ENCODE data around the gene CLEC18C.
"Not testable (repeated sequence)": the region's sequence is repeated elsewhere in the genome, so short reads cannot be mapped to it uniquely, and the experiment has no call there.

Gene CLEC18C

DNA sequence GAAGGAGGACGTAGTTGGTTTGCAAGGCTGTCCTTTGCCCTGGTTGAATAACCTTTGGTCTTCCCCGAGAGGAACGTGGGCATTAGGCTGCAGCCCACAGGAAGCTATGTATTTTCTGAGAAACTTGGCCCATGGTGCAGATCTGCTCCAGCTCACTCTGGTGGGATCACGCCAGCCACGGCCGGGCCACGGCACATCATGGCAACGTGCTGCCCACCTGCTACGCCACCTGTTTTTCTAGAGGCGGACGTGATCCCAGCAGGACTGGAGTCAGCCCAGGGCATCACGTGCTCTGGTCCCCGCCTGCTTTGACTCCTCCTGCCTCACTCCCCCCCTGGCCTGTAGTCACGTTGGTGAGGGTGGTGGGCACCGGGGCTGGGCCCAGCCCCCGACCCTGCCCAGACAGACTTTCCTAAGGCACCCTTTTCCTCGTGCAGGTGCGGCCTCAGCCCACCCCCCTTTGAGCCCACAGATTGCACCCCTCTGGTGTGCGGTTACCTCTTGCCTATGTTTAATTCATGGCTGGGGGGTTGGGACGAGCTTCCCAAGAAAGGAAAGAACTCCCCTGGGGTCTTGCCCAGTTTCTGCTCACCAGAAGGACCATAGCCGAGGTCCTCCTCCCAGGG is at the start of gene CLEC18C:
Gene CLEC18C, plus strand, starts transcription at position 576 of the 626 bp plus-strand sequence. CDS start 492 bp downstream, outside the sequence.
- DNase-seq (ENCODE audit: low spot score): not testable (repeated sequence)

GRCh38 chr16:70123822-70124221 is 49.8 kb upstream of the CLEC18C start:
- not testable (repeated sequence) for DNase-seq (ENCODE audit: low spot score)

DNA sequence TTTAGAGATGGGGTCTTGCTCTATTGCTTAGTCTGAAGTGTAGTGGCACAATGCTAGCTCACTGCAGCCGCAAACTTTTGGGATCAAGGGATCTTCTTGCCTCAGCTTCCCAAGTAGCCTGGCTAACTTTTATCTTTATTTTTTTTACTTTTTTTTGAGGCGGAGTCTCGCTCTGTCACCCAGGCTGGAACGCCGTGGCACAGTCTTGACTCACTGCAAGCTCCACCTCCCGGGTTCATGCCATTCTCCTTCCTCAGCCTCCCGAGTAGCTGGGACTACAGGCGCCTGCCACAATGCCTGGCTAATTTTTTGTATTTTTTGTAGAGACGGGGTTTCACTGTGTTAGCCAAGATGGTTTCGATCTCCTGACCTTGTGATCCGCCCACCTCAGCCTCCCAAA is 47.4 kb upstream of the CLEC18C start:
- not testable (repeated sequence) for DNase-seq (ENCODE audit: low spot score)

DNA sequence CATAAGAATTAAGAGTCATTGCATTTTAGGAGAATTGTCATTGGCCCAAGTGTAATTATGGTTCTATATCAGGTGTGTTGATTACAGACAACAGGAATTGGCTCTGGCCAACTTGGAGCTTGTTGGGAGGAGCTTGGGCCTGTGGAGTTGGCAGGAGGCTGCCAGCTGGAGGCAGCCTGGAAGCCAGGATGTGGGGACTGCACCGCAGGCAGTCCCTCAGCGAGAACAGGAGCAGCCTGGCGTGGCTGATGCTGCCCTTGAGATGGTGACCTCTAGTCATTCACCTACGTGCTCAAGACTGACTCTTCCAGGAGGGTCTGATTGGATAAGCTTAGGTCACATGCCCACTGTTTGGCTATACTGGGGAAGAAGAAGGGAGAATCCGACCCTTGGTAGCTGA is 45.9 kb upstream of the CLEC18C start:
- not testable (repeated sequence) for DNase-seq (ENCODE audit: low spot score)

DNA sequence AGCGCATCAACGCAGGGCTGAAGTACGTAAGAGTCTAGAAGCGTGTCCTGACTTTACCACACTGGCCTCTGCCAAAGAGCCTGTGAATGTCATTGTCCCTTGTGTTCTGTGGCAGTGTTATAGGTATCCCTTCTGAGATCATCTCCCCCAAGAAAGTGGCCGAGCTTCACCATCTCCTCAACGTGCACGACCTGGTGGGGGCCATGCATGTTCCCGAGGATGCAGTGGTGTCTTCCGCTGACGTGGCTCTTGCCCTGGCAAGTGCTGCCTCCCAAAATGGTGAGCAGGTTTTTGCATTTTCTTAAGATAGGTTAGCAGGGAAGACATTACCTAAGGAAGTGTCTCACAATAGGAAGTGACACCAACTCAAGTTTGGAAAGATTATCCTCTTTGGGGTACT is 44.7 kb upstream of the CLEC18C start:
- DNase-seq (ENCODE audit: low spot score): not testable (repeated sequence)

DNA sequence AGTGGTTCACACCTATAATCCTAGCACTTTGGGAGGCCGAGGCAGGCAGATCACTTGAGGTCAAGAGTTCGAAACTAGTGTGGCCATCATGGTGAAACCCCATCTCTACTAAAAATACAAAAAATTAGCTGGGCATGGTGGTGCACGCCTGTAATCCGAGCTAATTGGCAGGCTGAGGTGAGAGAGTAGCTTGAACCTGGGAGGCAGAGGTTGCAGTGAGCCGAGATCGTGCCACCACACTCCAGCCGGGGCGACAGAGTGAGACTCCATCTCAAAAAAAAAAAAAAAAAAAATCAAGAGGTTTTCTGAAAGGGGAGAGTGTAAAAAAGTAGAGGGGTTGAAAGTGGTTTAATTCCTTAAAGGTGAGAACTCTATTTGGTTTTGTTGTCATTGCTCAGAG is 37.8 kb upstream of the CLEC18C start:
- DNase-seq (ENCODE audit: low spot score): not testable (repeated sequence)

GRCh38 chr16:70136595-70136994 is 37.0 kb upstream of the CLEC18C start:
- not testable (repeated sequence) for DNase-seq (ENCODE audit: low spot score)

GRCh38 chr16:70142739-70143138 is 30.8 kb upstream of the CLEC18C start:
- not testable (repeated sequence) for DNase-seq (ENCODE audit: low spot score)

DNA sequence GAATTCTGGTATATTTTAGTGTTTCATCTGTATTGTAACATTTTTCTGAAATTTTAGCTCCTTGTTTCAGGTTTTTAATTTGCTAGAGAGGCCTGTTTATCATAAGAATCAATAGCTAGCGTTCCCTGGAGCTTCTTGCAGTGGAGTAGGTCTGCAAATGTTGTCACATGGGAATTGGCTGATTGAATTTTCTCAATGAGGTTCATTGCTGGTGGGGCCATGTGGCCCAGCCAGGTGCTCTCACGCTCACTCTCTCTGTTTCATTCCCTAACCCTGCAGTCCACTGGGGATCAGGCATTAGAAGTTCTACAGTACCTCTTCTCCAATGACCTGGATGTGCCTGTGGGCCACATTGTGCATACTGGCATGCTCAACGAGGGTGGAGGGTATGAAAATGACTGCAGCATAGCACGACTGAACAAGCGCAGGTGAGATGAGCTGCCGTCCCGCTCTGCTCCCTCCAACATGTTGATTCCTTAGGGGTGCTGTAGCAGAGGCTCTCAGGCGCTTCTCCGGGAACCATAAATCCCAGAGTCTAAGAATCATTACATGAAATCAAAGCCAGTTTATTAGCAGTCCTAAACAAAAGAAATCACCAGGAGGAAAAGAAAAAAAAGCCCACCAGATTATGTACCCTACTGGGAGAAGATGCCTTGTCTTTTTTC is 30.2 kb upstream of the CLEC18C start:
- DNase-seq (ENCODE audit: low spot score): not testable (repeated sequence)

GRCh38 chr16:70147853-70148252 is 25.7 kb upstream of the CLEC18C start:
- DNase-seq (ENCODE audit: low spot score): not testable (repeated sequence)

GRCh38 chr16:70148453-70148852 is 25.1 kb upstream of the CLEC18C start:
- DNase-seq (ENCODE audit: low spot score): not testable (repeated sequence)

- DNase-seq (ENCODE audit: low spot score): not testable (repeated sequence)
Measured at GRCh38 chr16:70149296-70149695, 24.3 kb upstream of the CLEC18C start.

DNA sequence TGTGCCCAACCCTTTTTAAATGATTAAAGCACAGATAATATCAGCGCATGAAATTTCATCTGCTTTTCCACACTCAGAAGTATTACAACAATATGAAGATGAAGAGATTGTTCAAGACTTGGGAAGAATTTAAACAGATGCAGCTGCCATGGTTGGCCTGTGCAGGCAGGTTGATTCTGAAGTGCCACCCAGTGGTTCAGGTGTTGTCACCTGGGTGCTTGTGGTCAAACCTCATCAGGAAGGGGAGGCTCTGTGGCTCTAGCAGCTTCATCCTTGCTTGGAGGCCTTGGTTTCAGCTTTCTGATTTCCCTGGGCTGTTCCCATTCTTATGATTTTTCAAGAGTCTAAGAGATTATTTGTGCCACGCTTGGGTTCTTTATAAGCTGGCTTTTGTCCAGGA is 22.2 kb upstream of the CLEC18C start:
- no peak for DNase-seq (ENCODE audit: low spot score)

- DNase-seq (ENCODE audit: low spot score): no peak
Measured at GRCh38 chr16:70151941-70152509, 21.6 kb upstream of the CLEC18C start.

DNA sequence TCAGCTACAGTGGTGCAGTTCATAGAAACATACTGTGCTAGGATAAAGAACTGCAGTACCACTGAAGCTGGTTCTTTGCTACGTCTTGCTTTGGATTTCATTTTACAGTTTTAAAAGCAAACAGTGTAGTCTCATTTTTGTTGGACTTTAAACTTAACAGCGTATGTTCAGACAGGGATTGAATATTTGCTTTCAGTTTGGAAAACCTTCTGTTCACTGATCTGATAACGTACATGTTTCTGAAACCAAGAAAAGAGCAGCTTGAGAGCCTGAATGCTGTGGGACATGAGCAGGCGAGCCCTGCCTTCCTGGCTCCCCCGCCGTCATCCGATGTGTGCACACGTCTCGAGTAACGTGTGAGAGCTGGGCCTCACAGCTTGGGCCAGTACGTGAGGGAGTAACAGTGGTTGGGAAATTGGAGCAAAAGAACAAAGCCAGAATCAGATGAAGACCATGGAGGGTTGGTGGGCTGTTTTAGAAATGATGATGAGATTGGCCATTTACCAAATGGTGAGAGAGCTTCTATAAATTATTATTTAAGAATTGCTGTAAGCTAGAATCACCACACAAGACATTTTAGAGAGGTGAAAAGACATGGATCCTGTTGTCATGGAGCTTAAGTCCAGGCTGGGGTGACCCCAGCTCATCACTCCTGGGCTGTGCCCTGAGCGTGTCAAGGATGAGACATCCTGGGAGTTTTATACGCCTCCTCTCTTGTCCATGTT is 20.8 kb upstream of the CLEC18C start:
- DNase-seq (ENCODE audit: low spot score): no peak

DNA sequence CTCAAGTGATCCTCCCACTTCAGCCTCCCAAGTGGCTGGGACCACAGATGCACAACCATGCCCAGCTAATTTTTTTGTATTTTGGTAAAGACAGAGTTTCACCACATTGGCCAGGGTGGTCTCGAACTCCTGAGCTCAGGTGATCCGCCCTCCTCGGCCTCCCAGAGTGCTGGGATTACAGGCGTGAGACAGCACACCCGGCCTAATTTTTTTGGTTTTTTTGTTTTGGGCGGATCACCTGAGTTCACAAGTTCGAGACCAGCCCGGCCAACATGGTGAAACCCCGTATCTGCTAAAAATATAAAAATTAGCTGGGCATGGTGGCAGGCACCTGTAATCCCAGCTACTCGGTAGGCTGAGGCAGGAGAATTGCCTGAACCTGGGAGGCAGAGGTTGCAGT is 18.9 kb upstream of the CLEC18C start:
- DNase-seq (ENCODE audit: low spot score): not testable (repeated sequence)

DNA sequence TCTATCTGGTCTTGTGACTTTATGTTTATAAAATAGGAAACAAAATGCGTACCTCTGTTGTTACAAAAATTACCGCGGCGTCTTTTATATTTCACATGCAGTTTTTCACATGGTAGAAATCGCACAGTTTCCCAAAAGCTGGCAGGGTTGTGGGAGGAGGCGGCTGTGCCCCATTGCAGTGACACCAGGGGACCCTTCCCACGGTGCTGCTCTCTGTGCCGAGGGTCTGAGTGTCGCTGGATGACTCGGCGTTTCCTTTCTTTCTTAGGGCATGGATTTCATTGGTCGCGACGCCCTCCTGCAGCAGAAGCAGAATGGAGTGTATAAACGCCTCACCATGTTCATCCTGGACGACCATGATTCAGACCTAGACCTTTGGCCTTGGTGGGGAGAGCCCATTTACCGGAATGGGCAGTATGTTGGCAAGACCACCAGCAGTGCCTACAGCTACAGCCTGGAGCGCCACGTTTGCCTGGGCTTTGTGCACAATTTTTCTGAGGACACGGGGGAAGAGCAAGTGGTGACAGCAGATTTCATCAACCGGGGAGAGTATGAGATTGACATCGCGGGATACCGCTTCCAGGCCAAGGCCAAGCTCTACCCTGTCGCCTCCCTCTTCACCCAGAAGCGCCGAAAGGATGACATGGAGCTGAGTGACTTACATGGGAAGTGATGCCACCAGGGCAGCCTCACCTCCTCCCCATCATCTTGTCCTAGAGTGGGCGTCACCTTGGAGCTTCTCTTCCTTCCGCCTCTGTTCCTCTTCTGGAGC is 17.2 kb upstream of the CLEC18C start:
- DNase-seq (ENCODE audit: low spot score): no peak

DNA sequence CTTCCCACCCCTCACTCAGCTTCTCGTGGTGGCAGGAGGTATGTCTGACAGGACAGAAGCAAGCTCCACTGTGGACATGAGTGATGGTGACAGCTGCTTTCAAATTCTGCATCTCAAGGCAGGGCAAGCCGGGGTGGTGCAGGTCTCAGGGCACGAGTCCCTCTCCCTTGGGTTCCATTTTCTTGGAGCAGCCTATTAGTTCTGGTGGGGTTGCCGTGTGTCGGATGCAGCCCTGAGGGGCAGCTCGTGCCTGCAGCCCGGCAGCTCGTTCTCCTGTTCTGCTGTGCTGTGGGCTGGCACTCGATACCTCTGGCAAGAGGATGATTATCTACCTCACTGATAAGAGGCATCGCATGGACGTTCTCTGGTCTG is 16.5 kb upstream of the CLEC18C start:
- DNase-seq (ENCODE audit: low spot score): no peak

- DNase-seq (ENCODE audit: low spot score): no peak
Measured at GRCh38 chr16:70157477-70158260, 15.9 kb upstream of the CLEC18C start.

DNA sequence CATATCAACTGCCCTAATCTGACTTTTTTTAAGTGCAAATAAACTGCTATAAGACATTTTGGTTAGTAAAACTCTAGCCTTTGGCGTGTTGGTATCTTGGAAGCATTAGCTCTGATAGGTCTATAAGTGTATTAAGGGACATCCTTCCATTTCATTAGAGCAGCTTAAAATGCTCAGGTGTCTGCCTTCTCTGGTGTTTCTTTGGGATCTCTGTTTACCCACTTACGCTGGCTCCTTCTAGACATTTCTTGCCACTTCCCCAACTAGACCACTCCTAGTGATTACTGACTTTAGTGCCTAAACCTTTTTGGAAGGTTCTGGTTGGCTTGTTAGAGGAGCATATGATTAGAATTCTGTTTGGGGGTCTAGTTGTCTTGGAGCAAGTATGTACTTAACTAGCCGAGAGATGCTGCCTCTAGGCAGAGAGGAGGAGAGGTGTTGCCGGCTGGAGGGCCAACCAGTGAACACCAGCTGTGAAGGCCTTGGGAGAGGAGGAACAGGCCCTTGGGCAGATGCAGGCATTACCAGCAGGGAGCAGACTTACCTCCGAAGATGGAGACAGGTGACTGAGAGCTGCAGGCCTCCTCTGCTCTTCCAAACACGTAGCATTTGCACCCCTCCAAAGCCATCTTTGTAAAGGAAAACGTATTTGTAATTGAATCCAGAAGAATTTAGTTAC is 15.2 kb upstream of the CLEC18C start:
- DNase-seq (ENCODE audit: low spot score): no peak

Data from germinal center (tissue), 1 donor.